ENCODE data around the gene STIM2.

DNA sequence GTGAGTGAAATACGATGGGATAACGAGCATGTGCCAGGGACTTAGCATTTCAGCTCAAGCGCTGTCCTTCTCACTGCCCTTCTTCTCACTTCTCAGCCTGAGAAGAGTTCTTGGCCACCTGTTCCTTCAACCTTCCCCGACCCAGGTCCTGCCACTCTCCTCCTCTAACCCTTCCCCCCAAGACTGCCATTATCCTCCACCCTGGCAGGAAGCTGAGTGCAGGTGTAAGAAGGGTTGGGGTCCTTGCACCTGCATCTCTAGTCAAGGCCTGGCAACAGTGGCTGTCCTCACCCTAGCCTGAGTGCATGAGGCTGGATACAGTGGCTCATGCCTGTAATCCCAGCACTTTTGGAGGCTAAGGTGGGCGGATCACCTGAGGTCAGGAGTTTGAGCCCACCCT lies 19.9 kb upstream of the STIM2 start:
- TF ChIP-seq, protein P1, sequence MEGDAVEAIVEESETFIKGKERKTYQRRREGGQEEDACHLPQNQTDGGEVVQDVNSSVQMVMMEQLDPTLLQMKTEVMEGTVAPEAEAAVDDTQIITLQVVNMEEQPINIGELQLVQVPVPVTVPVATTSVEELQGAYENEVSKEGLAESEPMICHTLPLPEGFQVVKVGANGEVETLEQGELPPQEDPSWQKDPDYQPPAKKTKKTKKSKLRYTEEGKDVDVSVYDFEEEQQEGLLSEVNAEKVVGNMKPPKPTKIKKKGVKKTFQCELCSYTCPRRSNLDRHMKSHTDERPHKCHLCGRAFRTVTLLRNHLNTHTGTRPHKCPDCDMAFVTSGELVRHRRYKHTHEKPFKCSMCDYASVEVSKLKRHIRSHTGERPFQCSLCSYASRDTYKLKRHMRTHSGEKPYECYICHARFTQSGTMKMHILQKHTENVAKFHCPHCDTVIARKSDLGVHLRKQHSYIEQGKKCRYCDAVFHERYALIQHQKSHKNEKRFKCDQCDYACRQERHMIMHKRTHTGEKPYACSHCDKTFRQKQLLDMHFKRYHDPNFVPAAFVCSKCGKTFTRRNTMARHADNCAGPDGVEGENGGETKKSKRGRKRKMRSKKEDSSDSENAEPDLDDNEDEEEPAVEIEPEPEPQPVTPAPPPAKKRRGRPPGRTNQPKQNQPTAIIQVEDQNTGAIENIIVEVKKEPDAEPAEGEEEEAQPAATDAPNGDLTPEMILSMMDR (IDR thresholded peaks at IDR 0.05; ENCODE audit: low read length) = no peak
- no peak for TF ChIP-seq EZH2phosphoT487 (IDR thresholded peaks at IDR 0.05; ENCODE audit: low read length)
- TF ChIP-seq EZH2 (optimal IDR thresholded peaks at IDR 0.05; ENCODE audit: low read depth, low read length) = no peak

Measured in MM.1S (cell line).